ENCODE results near the gene ACTC1. TPM values are rescaled to one million over a fixed set of nuclear protein-coding genes. Genes with fewer than 3 reads are reported as not detected.

Gene ACTC1
- total RNA-seq, 4 donors from 2014 or later, result 0.09 to 0.38 TPM; not detected in 2

- intact Hi-C loops (cut with DNase I), result no loop called here
- Histone ChIP-seq H3K4me1 (no peaks in the 10 kb centered on the region), H3K4me3 (no peak overlapping the region), H3K9me3 (no peaks in the 10 kb centered on the region), H3K27me3 (peaks cover 0 to 7% (median 0%) of the 10 kb centered on the region in 4 donors), H3K27ac (no peak overlapping the region), H3K36me3 (no peaks in the 10 kb centered on the region)
- TF ChIP-seq CTCF (IDR thresholded peaks at IDR 0.05) (no peak), POLR2A (IDR thresholded peaks at IDR 0.05) (no peak)
- DNase-seq, result no peak
These were observed 22.3 kb downstream of the ACTC1 start for GRCh38 chr15:34773013-34773412.

- TF ChIP-seq POLR2A (IDR thresholded peaks at IDR 0.05), result no peak
- TF ChIP-seq CTCF (IDR thresholded peaks at IDR 0.05), result no peak
- intact Hi-C loops (cut with DNase I), result no loop called here
- 71 to 84% methylated on average over 2 of the region's 2 CpGs for WGBS, 2 donors
These were observed 23.0 kb downstream of the ACTC1 start for GRCh38 chr15:34772312-34772711.

GRCh38 chr15:34769711-34770110, 25.6 kb downstream of the ACTC1 start:
- no peak for TF ChIP-seq CTCF (IDR thresholded peaks at IDR 0.05)
- no peak for TF ChIP-seq POLR2A (IDR thresholded peaks at IDR 0.05)
- H3K27ac ChIP-seq, result no peak overlapping the region
- H3K4me3 ChIP-seq, result no peak overlapping the region
- H3K9me3 ChIP-seq, result no peaks in the 10 kb centered on the region
- intact Hi-C loops (cut with DNase I), result no loop called here
- no peaks in the 10 kb centered on the region for H3K36me3 ChIP-seq
- no peak for DNase-seq
- H3K4me1 ChIP-seq, result no peaks in the 10 kb centered on the region
- 82 to 88% methylated on average over 2 of the region's 2 CpGs for WGBS, 2 donors
- H3K27me3 ChIP-seq, result peaks cover 0 to 7% (median 0%) of the 10 kb centered on the region in 4 donors

More at GRCh38 chr15:34772312-34772711, 23.0 kb downstream of the ACTC1 start:
- H3K27ac ChIP-seq, result no peak overlapping the region
- H3K4me1 ChIP-seq, result no peaks in the 10 kb centered on the region
- no peaks in the 10 kb centered on the region for H3K36me3 ChIP-seq
- H3K27me3 ChIP-seq, result peaks cover 0 to 7% (median 0%) of the 10 kb centered on the region in 4 donors
- H3K9me3 ChIP-seq, result no peaks in the 10 kb centered on the region
- H3K4me3 ChIP-seq, result no peak overlapping the region
- DNase-seq, result no peak

- no peaks in the 10 kb centered on the region for H3K4me1 ChIP-seq
- no peak overlapping the region for H3K4me3 ChIP-seq
- TF ChIP-seq POLR2A (IDR thresholded peaks at IDR 0.05) (no peak), CTCF (IDR thresholded peaks at IDR 0.05) (no peak)
- DNase-seq, result no peak
- intact Hi-C loops (cut with DNase I), result no loop called here
- H3K27me3 ChIP-seq, result peaks cover 0 to under 1% (median 0%) of the 10 kb centered on the region in 4 donors
- no peak overlapping the region for H3K27ac ChIP-seq
- H3K9me3 ChIP-seq, result no peaks in the 10 kb centered on the region
- H3K36me3 ChIP-seq, result no peaks in the 10 kb centered on the region
These were observed 26.8 kb downstream of the ACTC1 start for GRCh38 chr15:34768530-34768929.

GRCh38 chr15:34765741-34766140, 29.6 kb downstream of the ACTC1 start:
- 66 to 70% methylated on average over 5 of the region's 5 CpGs for WGBS, 2 donors
- intact Hi-C loops (cut with DNase I), result no loop called here

More at GRCh38 chr15:34765741-34766140, 29.6 kb downstream of the ACTC1 start:
- H3K27me3 ChIP-seq, result peaks cover 0 to 2% (median 0%) of the 10 kb centered on the region in 4 donors
- no peaks in the 10 kb centered on the region for H3K36me3 ChIP-seq
- H3K9me3 ChIP-seq, result no peaks in the 10 kb centered on the region
- no peak for TF ChIP-seq POLR2A (IDR thresholded peaks at IDR 0.05)
- TF ChIP-seq CTCF (IDR thresholded peaks at IDR 0.05), result no peak
- no peak overlapping the region for H3K4me3 ChIP-seq
- DNase-seq, result no peak
- H3K27ac ChIP-seq, result no peak overlapping the region
- no peaks in the 10 kb centered on the region for H3K4me1 ChIP-seq

All from esophagus squamous epithelium (tissue), 5 donors.